K562 (cell line): ENCODE measurements around the gene NKG7. TPM values are rescaled to one million over a fixed set of nuclear protein-coding genes. Genes with fewer than 3 reads are reported as not detected.

Experiments used
- CREB3L1 ChIP-seq: fragments of 450-650 bp; IDR thresholded peaks from 2 replicates; pipeline ENCODE4 v1.6.1; 2014; ENCODE audit warnings: low read depth, mild to moderate bottlenecking, moderate library complexity, borderline replicate concordance
- CXXC5 ChIP-seq: fragments of 250-450 bp; sonication (Bioruptor Pico); IDR thresholded peaks from 2 replicates; pipeline ENCODE4 v1.8.0; 2022; ENCODE audit warnings: inconsistent platforms, mild to moderate bottlenecking, moderate library complexity
- DDX20 ChIP-seq: fragments of 450-650 bp; IDR thresholded peaks from 2 replicates; pipeline ENCODE4 v1.6.1; 2016; ENCODE audit warnings: missing genetic modification characterization, low read depth, mild to moderate bottlenecking, missing compliant biosample characterization, moderate library complexity
- DEAF1 ChIP-seq: fragments of 450-650 bp; formaldehyde crosslinking; IDR thresholded peaks from 2 replicates; pipeline ENCODE4 v1.4.0; 2020; ENCODE audit warnings: mild to moderate bottlenecking, moderate library complexity
- DPF2 ChIP-seq: fragments of 450-650 bp; IDR thresholded peaks from 2 replicates; pipeline ENCODE4 v1.6.1; 2016
- E2F5 ChIP-seq: sonication (generic); formaldehyde crosslinking; IDR thresholded peaks from 2 replicates; pipeline ENCODE4 v1.8.0; 2022; ENCODE audit warnings: mild to moderate bottlenecking, missing genetic modification reagents
- ILF3 ChIP-seq: fragments of 450-650 bp; IDR thresholded peaks from 2 replicates; pipeline ENCODE4 v1.6.1; 2018; ENCODE audit warnings: antibody characterized with exemption, mild to moderate bottlenecking, moderate library complexity, borderline replicate concordance
- KAT7 ChIP-seq: sonication (generic); formaldehyde crosslinking; IDR thresholded peaks from 2 replicates; pipeline ENCODE4 v1.8.0; 2022; ENCODE audit warnings: missing genetic modification reagents, mild to moderate bottlenecking, borderline replicate concordance
- KDM1A ChIP-seq, 2 experiments: fragments of 450-650 bp; IDR thresholded peaks; 2 replicates each; pipeline ENCODE4 v1.6.1; 2016; ENCODE audit warnings: mild to moderate bottlenecking in 2 of 2
- PURB ChIP-seq: sonication (generic); formaldehyde crosslinking; IDR thresholded peaks from 2 replicates; pipeline ENCODE4 v1.9.0; 2021; ENCODE audit warnings: low read depth, mild to moderate bottlenecking, missing genetic modification reagents
- ZKSCAN3 ChIP-seq: fragments of 250-450 bp; sonication (Bioruptor Pico); IDR thresholded peaks from 2 replicates; pipeline ENCODE4 v1.4.0; 2020
- ZNF212 ChIP-seq: fragments of 450-650 bp; formaldehyde crosslinking; IDR thresholded peaks from 2 replicates; pipeline ENCODE4 v1.4.0; 2020; ENCODE audit warnings: mild to moderate bottlenecking
- ZNF253 ChIP-seq: fragments of 250-450 bp; sonication (Bioruptor Pico); conservative IDR thresholded peaks from 2 replicates; pipeline ENCODE4 v1.6.1; 2021; ENCODE audit warnings: mild to moderate bottlenecking
- ZNF277 ChIP-seq: fragments of 250-450 bp; sonication (Bioruptor Pico); IDR thresholded peaks from 2 replicates; pipeline ENCODE4 v1.8.0; 2022; ENCODE audit warnings: inconsistent platforms, mild to moderate bottlenecking, moderate library complexity, borderline replicate concordance
- ZNF316 ChIP-seq: fragments of 450-650 bp; IDR thresholded peaks from 2 replicates; pipeline ENCODE4 v1.6.1; 2016
- polyA plus RNA-seq, 8 experiments: library from polyadenylated mRNA; depleted of rRNA in 4 of 8; stranded (reverse) in 5 of 8; unstranded in 3 of 8; fragments of >200 nt; fragmentation: Nextera tagmentation in 2 of 8; fragmentation: Illumina TruSeq in 1 of 8; extraction: Ambion mirVana in 2 of 8; extraction: Trizol in 1 of 8; gene quantifications; 2 replicates each; pipeline versions ENCODE4 v1.2.1 to v1.2.3, GENCODE V29; 2011 to 2014; ENCODE audit warnings: inconsistent platforms in 1 of 8, missing spikeins in 1 of 8
- total RNA-seq, 7 experiments: library from RNA; depleted of rRNA in 6 of 7; stranded (reverse); fragments of >200 nt in 6 of 7; fragmentation: Illumina TruSeq in 2 of 7; extraction: Trizol in 2 of 7; gene quantifications; 2 replicates each; pipeline versions ENCODE4 v1.2.1 to v1.2.3, GENCODE V29; 2011 to 2021; ENCODE audit warnings: low replicate concordance in 1 of 7

NKG7 gene
- total and polyA plus RNA-seq, 9 of the 15 experiments (the other 6 are each of a cell fraction or from before 2014, with no cell fraction given) = 0.30 to 0.70 (median 0.51) TPM; not detected in 2

- TF ChIP-seq E2F5 (0 out of 2 replicates have a peak, but pooled peaks have one; percentile 49), ZKSCAN3 (CRISPR knock-in tag) (no peak), DPF2 (peak; percentile 70), KAT7 (CRISPR knock-in tag) (no peak), CREB3L1 (no peak), ILF3 (peak; percentile 65; the same call in 1 of the 2 replicates), PURB (CRISPR knock-in tag) (no peak), ZNF212 (CRISPR knock-in tag) (no peak), KDM1A (IDR thresholded peaks at IDR 0.05) (no peak), ZNF316 (peak; percentile 26; the same call in 1 of the 2 replicates), ZNF253 (CRISPR knock-in tag) (no peak; the same call in 1 of the 2 replicates), DEAF1 (CRISPR knock-in tag) (no peak), ZNF277 (CRISPR knock-in tag) (no peak), DDX20 (tag) (no peak), CXXC5 (no peak)
Measured at GRCh38 chr19:51366389-51367254, 5.8 kb downstream of the NKG7 start (continued).
